GM23248 (cell line): ENCODE data around the gene BDNF. TPM values are rescaled to one million over a fixed set of nuclear protein-coding genes. Genes with fewer than 3 reads are reported as not detected.
A peak's percentile ranks its signal among the peaks of the same experiment; 100 is the strongest.

Source experiments
- DNase-seq: peaks from one replicate; pipeline ENCODE4 v3.0.0-alpha.2; 2015
- H2AFZ ChIP-seq: fragments of 200-600 bp; sonication (generic); 2 replicates; pipeline ENCODE4 v1.6.1; 2016; ENCODE audit warnings: antibody characterized with exemption
- H3F3A ChIP-seq: fragments of 200-600 bp; sonication (generic); 2 replicates; pipeline ENCODE4 v1.6.1; 2016; ENCODE audit warnings: mild to moderate bottlenecking, antibody characterized with exemption, mixed run types; ENCODE audit not compliant: insufficient read depth
- H3K27ac ChIP-seq: fragments of 200-600 bp; sonication (generic); 2 replicates; pipeline ENCODE4 v1.5.1; 2016; ENCODE audit warnings: mild to moderate bottlenecking
- H3K27me3 ChIP-seq: fragments of 200-600 bp; sonication (generic); replicated peaks from 2 replicates; pipeline ENCODE4 v1.6.1; 2016; ENCODE audit warnings: mild to moderate bottlenecking; ENCODE audit not compliant: insufficient read depth
- H3K36me3 ChIP-seq: fragments of 200-600 bp; sonication (generic); 2 replicates; pipeline ENCODE4 v1.6.1; 2016; ENCODE audit warnings: low read depth, mild to moderate bottlenecking
- H3K4me1 ChIP-seq: fragments of 200-600 bp; sonication (generic); 2 replicates; pipeline ENCODE4 v1.6.1; 2016; ENCODE audit warnings: mild to moderate bottlenecking; ENCODE audit not compliant: insufficient read depth
- H3K4me2 ChIP-seq: fragments of 200-600 bp; sonication (generic); one replicate; pipeline ENCODE4 v1.6.1; 2016; ENCODE audit warnings: mild to moderate bottlenecking; ENCODE audit not compliant: unreplicated experiment
- H3K4me3 ChIP-seq: fragments of 200-600 bp; sonication (generic); 2 replicates; pipeline ENCODE4 v1.5.1; 2016; ENCODE audit warnings: mild to moderate bottlenecking
- H3K79me2 ChIP-seq: fragments of 200-600 bp; sonication (generic); 2 replicates; pipeline ENCODE4 v1.6.1; 2016; ENCODE audit warnings: mild to moderate bottlenecking; ENCODE audit not compliant: insufficient read depth
- H3K9ac ChIP-seq: fragments of 200-600 bp; sonication (generic); 2 replicates; pipeline ENCODE4 v1.6.1; 2016; ENCODE audit warnings: mild to moderate bottlenecking
- H3K9me2 ChIP-seq: fragments of 200-600 bp; sonication (generic); 2 replicates; pipeline ENCODE4 v1.6.1; 2016; ENCODE audit warnings: mixed run types, mild to moderate bottlenecking, moderate library complexity; ENCODE audit not compliant: insufficient read depth
- H3K9me3 ChIP-seq: fragments of 200-600 bp; sonication (generic); one replicate; pipeline ENCODE4 v1.6.1; 2017; ENCODE audit warnings: low read depth
- H4K20me1 ChIP-seq: fragments of 200-600 bp; sonication (generic); 2 replicates; pipeline ENCODE4 v1.6.0; 2016; ENCODE audit not compliant: insufficient read depth
- EZH2 ChIP-seq: fragments of 200-600 bp; sonication (generic); IDR thresholded peaks from 2 replicates; pipeline ENCODE4 v1.6.1; 2018; ENCODE audit warnings: antibody characterized with exemption, mild to moderate bottlenecking; ENCODE audit not compliant: insufficient read depth, poor library complexity, severe bottlenecking
- EZH2phosphoT487 ChIP-seq: fragments of 200-600 bp; sonication (generic); IDR thresholded peaks from 2 replicates; pipeline ENCODE4 v1.6.1; 2018; ENCODE audit warnings: antibody characterized with exemption, moderate library complexity, mild to moderate bottlenecking, low read depth; ENCODE audit not compliant: insufficient read depth
- WGBS, 2 experiments: methylation state at CpG; one replicate each; pipeline ENCODE4 v1.1.6; 2015 to 2017; ENCODE audit warnings: low lambda C conversion rate in 2 of 2, low coverage in 1 of 2; ENCODE audit errors: missing lambda C conversion rate in 2 of 2; 5-methylcytosine and 5-hydroxymethylcytosine counted together
- in situ Hi-C: fragments of 300-500 bp; cut with MboI; formaldehyde crosslinking; loops from 2 replicates; pipeline ENCODE4 v1.15.0; 2020
- polyA plus RNA-seq: library from polyadenylated mRNA; unstranded; fragments of >200 nt; fragmentation: Nextera tagmentation; extraction: Ambion mirVana; gene quantifications from 2 replicates; pipeline ENCODE4 v1.2.1, GENCODE V29; 2016
- total RNA-seq: library from RNA; depleted of rRNA; stranded (reverse); fragments of >200 nt; shearing (Covaris generic); gene quantifications from 2 replicates; pipeline ENCODE4 v1.2.3, GENCODE V29; 2014; rRNA removed

Gene BDNF
- total and polyA plus RNA-seq, 2 experiments from 2014 or later, result 58.1 to 63.6 TPM

- Histone ChIP-seq H3K4me3 (no peak overlapping the region), H3K27ac (no peak overlapping the region), H2AFZ (no peak overlapping the region), H3K27me3 (no peaks in the 10 kb centered on the region), H3K9me2 (no peaks in the 10 kb centered on the region), H3K36me3 (no peaks in the 10 kb centered on the region), H3K79me2 (no peaks in the 10 kb centered on the region), H3K4me1 (peaks cover 29% of the 10 kb centered on the region), H3K9ac (no peak overlapping the region), H4K20me1 (no peaks in the 10 kb centered on the region), H3K9me3 (no peaks in the 10 kb centered on the region), H3F3A (peaks cover 5% of the 10 kb centered on the region; the same call in 1 of the 2 replicates), H3K4me2 (no peak overlapping the region)
- TF ChIP-seq EZH2 (no peak), EZH2phosphoT487 (no peak)
- in situ Hi-C loops, result no loop called here
- peak; percentile 30 for DNase-seq
- WGBS, 2 experiments, result 96 to 100% methylated on average over 3 of the region's 3 CpGs
Measured at GRCh38 chr11:27610280-27610679, 90.0 kb downstream of the BDNF start.

GRCh38 chr11:27608951-27609350, 91.3 kb downstream of the BDNF start:
- H3K27me3 ChIP-seq, result no peaks in the 10 kb centered on the region
- no peaks in the 10 kb centered on the region for H4K20me1 ChIP-seq
- TF ChIP-seq EZH2phosphoT487 (no peak), EZH2 (no peak)
- no peak overlapping the region for H3K9ac ChIP-seq
- no peaks in the 10 kb centered on the region for H3K79me2 ChIP-seq
- H3F3A ChIP-seq, result peaks cover under 1% of the 10 kb centered on the region; the same call in 1 of the 2 replicates
- H3K4me2 ChIP-seq, result no peak overlapping the region
- H3K4me1 ChIP-seq, result peaks cover 24% of the 10 kb centered on the region
- H3K27ac ChIP-seq, result no peak overlapping the region
- no peak overlapping the region for H3K4me3 ChIP-seq
- in situ Hi-C loops, result no loop called here
- no peak for DNase-seq
- H3K36me3 ChIP-seq, result no peaks in the 10 kb centered on the region
- WGBS, 2 experiments, result 85 to 87% methylated on average over 2 of the region's 2 CpGs
- no peaks in the 10 kb centered on the region for H3K9me3 ChIP-seq
- no peaks in the 10 kb centered on the region for H3K9me2 ChIP-seq
- H2AFZ ChIP-seq, result no peak overlapping the region

DNA sequence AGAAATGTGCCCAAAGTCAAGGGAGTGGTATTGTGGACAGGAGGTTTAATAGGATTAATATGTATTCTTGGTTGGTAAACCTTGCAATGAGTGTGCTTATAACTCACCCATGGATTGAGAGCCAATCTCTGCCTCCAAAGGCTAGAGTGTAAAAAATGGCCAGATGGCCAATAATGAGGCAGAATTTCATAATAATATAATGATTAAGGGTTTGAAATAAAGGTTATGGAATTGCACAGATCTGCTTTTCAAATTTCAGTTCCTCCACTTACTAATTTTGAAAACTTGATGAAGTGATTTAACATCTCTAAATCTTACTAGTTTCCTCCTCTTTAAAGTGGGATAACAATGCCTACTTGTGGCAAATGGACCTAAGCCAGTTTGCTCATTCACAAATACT, 94.8 kb downstream of the BDNF start:
- H2AFZ ChIP-seq, result no peak overlapping the region
- H3F3A ChIP-seq, result no peaks in the 10 kb centered on the region
- H3K4me2 ChIP-seq, result no peak overlapping the region
- no peaks in the 10 kb centered on the region for H3K27me3 ChIP-seq
- no peaks in the 10 kb centered on the region for H3K79me2 ChIP-seq
- no peak overlapping the region for H3K4me3 ChIP-seq
- no peaks in the 10 kb centered on the region for H4K20me1 ChIP-seq
- TF ChIP-seq EZH2 (no peak), EZH2phosphoT487 (no peak)
- H3K27ac ChIP-seq, result no peak overlapping the region
- in situ Hi-C loops, result no loop called here
- no peaks in the 10 kb centered on the region for H3K4me1 ChIP-seq
- no peaks in the 10 kb centered on the region for H3K9me3 ChIP-seq
- no peak overlapping the region for H3K9ac ChIP-seq
- no peaks in the 10 kb centered on the region for H3K9me2 ChIP-seq
- H3K36me3 ChIP-seq, result no peaks in the 10 kb centered on the region
- DNase-seq, result no peak

Other genes starting within 250 kb of the BDNF start
- 58.6 and 59.2 TPM in 2 replicates for gene LGR4, start 227.7 kb downstream of the BDNF start, total RNA-seq
- gene LGR4, start 227.7 kb downstream of the BDNF start, polyA plus RNA-seq, result 14.4 and 14.9 TPM in 2 replicates
- 47.0 and 51.1 TPM in 2 replicates for gene LIN7C, start 193.7 kb downstream of the BDNF start, total RNA-seq
- 43.0 and 45.1 TPM in 2 replicates for gene LIN7C, start 193.7 kb downstream of the BDNF start, polyA plus RNA-seq